HepG2 (cell line): ENCODE data around the gene AKR1A1. TPM values are rescaled to one million over a fixed set of nuclear protein-coding genes. Genes with fewer than 3 reads are reported as not detected.
A peak's percentile ranks its signal among the peaks of the same experiment; 100 is the strongest.

Experiments used
- AKNA ChIP-seq: sonication (generic); formaldehyde crosslinking; IDR thresholded peaks from 2 replicates; pipeline ENCODE4 v1.4.0; 2020; ENCODE audit warnings: missing genetic modification reagents, borderline replicate concordance
- ATF3 ChIP-seq: sonication (generic); formaldehyde crosslinking; IDR thresholded peaks from 2 replicates; pipeline ENCODE4 v1.4.0; 2020; ENCODE audit warnings: missing genetic modification reagents
- GLI4 ChIP-seq: sonication (generic); formaldehyde crosslinking; IDR thresholded peaks from 2 replicates; pipeline ENCODE4 v1.5.1; 2020; ENCODE audit warnings: missing genetic modification reagents, mild to moderate bottlenecking, moderate library complexity, borderline replicate concordance
- HNRNPL ChIP-seq: fragments of 200-400 bp; formaldehyde crosslinking; IDR thresholded peaks from 2 replicates; pipeline ENCODE4 v1.6.1; 2017; ENCODE audit warnings: mild to moderate bottlenecking, low read depth, low read length
- MTA3 ChIP-seq: sonication (generic); formaldehyde crosslinking; IDR thresholded peaks from 2 replicates; pipeline ENCODE4 v1.4.0; 2020; ENCODE audit warnings: missing genetic modification reagents
- PHB2 ChIP-seq: fragments of 450-650 bp; IDR thresholded peaks from 2 replicates; pipeline ENCODE4 v1.6.1; 2018; ENCODE audit not compliant: partially characterized antibody
- PLRG1 ChIP-seq: fragments of 450-650 bp; conservative IDR thresholded peaks from 2 replicates; pipeline ENCODE4 v1.6.1; 2016
- SALL1 ChIP-seq: sonication (generic); formaldehyde crosslinking; IDR thresholded peaks from 2 replicates; pipeline ENCODE4 v1.8.0; 2022; ENCODE audit warnings: mild to moderate bottlenecking, missing genetic modification reagents
- SNAPC4 ChIP-seq: sonication (generic); formaldehyde crosslinking; IDR thresholded peaks from 2 replicates; pipeline ENCODE4 v1.4.0; 2020; ENCODE audit warnings: mild to moderate bottlenecking, missing genetic modification reagents
- THYN1 ChIP-seq: sonication (generic); formaldehyde crosslinking; IDR thresholded peaks from 2 replicates; pipeline ENCODE4 v1.8.1; 2023; ENCODE audit warnings: low read depth, mild to moderate bottlenecking, moderate library complexity, missing genetic modification reagents, borderline replicate concordance
- ZNF124 ChIP-seq: sonication (generic); formaldehyde crosslinking; IDR thresholded peaks from 2 replicates; pipeline ENCODE4 v1.4.0; 2020; ENCODE audit warnings: missing genetic modification reagents
- ZNF292 ChIP-seq: sonication (generic); formaldehyde crosslinking; IDR thresholded peaks from 2 replicates; pipeline ENCODE4 v1.8.1; 2022; ENCODE audit warnings: mild to moderate bottlenecking, low read depth, missing genetic modification reagents, borderline replicate concordance
- ZNF564 ChIP-seq: sonication (generic); formaldehyde crosslinking; IDR thresholded peaks from 2 replicates; pipeline ENCODE4 v1.8.1; 2023; ENCODE audit warnings: mild to moderate bottlenecking, missing genetic modification reagents
- ZNF746 ChIP-seq: sonication (generic); formaldehyde crosslinking; IDR thresholded peaks from 2 replicates; pipeline ENCODE4 v1.8.0; 2022; ENCODE audit warnings: mild to moderate bottlenecking, missing genetic modification reagents
- ZNF790 ChIP-seq: sonication (generic); formaldehyde crosslinking; IDR thresholded peaks from 2 replicates; pipeline ENCODE4 v1.8.0; 2022; ENCODE audit warnings: missing genetic modification reagents, mild to moderate bottlenecking, borderline replicate concordance
- ZSCAN22 ChIP-seq: sonication (generic); formaldehyde crosslinking; IDR thresholded peaks from 2 replicates; pipeline ENCODE4 v1.4.0; 2020; ENCODE audit warnings: mild to moderate bottlenecking, missing genetic modification reagents
- polyA plus RNA-seq, 8 experiments: library from polyadenylated mRNA; depleted of rRNA in 3 of 8; stranded (reverse) in 7 of 8; unstranded in 1 of 8; fragments of >200 nt; fragmentation: Illumina TruSeq in 4 of 8; extraction: Trizol in 4 of 8; gene quantifications; 2 replicates each; pipeline versions ENCODE4 v1.2.1 to v1.2.3, GENCODE V29; 2011 to 2016; ENCODE audit warnings: low read depth in 4 of 8, missing spikeins in 1 of 8, mixed read lengths in 1 of 8; ENCODE audit not compliant: insufficient read depth in 1 of 8
- total RNA-seq, 5 experiments: library from RNA; depleted of rRNA; stranded (reverse); fragments of >200 nt; fragmentation: Illumina TruSeq; extraction: Trizol; gene quantifications; 2 replicates each; pipeline ENCODE4 v1.2.3, GENCODE V29; 2016; ENCODE audit warnings: low read depth in 1 of 5
- TF ChIP-seq, protein P1 (sequence below): sonication (generic); formaldehyde crosslinking; IDR thresholded peaks from 2 replicates; pipeline ENCODE4 v1.9.0; 2021; ENCODE audit warnings: missing genetic modification reagents, mild to moderate bottlenecking, borderline replicate concordance

The AKR1A1 gene
- total and polyA plus RNA-seq, 2 of the 13 experiments (the other 11 are each of a cell fraction or from before 2014, with no cell fraction given): 181 to 217 TPM

GRCh38 chr1:45521413-45522323 lies 29.0 kb upstream of the AKR1A1 start, which contains the start of gene PRDX1 (continued):
- TF ChIP-seq ATF3 (peak; percentile 80), ZNF292 (peak; percentile 69; the same call in 1 of the 2 replicates), MTA3 (0 out of 2 replicates have a peak, but pooled peaks have one; percentile 33), HNRNPL (peak; percentile 74), AKNA (peak; percentile 87; the same call in 1 of the 2 replicates), ZNF746 (CRISPR knock-in tag) (peak; percentile 87), ZNF124 (peak; percentile 88; the same call in 1 of the 2 replicates), SNAPC4 (CRISPR knock-in tag) (peak; percentile 93), THYN1 (CRISPR knock-in tag) (no peak), GLI4 (CRISPR knock-in tag) (peak; percentile 35; the same call in 1 of the 2 replicates), SALL1 (CRISPR knock-in tag) (peak; percentile 95), ZNF564 (CRISPR knock-in tag) (no peak), PHB2 (no peak), PLRG1 (no peak), ZSCAN22 (CRISPR knock-in tag) (peak; percentile 60), ZNF790 (CRISPR knock-in tag) (peak; percentile 96)
- TF ChIP-seq, protein P1, sequence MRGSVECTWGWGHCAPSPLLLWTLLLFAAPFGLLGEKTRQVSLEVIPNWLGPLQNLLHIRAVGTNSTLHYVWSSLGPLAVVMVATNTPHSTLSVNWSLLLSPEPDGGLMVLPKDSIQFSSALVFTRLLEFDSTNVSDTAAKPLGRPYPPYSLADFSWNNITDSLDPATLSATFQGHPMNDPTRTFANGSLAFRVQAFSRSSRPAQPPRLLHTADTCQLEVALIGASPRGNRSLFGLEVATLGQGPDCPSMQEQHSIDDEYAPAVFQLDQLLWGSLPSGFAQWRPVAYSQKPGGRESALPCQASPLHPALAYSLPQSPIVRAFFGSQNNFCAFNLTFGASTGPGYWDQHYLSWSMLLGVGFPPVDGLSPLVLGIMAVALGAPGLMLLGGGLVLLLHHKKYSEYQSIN (CRISPR knock-in tag): no peak
